Testis (tissue), 2 donors: ENCODE data around the gene SEZ6.

Experiments
- CTCF ChIP-seq, 3 experiments: fragments of 450-650 bp in 2 of 3; fragments of 200-600 bp in 1 of 3; sonication (generic) in 1 of 3; IDR thresholded peaks; one replicate each; pipeline ENCODE4 v1.5.1; 2016 to 2019; ENCODE audit warnings: antibody characterized with exemption in 3 of 3, mild to moderate bottlenecking in 2 of 3, moderate library complexity in 1 of 3
- POLR2A ChIP-seq: fragments of 450-650 bp; IDR thresholded peaks from one replicate; pipeline ENCODE4 v1.6.1; 2017; ENCODE audit warnings: antibody characterized with exemption, mild to moderate bottlenecking, moderate library complexity

DNA sequence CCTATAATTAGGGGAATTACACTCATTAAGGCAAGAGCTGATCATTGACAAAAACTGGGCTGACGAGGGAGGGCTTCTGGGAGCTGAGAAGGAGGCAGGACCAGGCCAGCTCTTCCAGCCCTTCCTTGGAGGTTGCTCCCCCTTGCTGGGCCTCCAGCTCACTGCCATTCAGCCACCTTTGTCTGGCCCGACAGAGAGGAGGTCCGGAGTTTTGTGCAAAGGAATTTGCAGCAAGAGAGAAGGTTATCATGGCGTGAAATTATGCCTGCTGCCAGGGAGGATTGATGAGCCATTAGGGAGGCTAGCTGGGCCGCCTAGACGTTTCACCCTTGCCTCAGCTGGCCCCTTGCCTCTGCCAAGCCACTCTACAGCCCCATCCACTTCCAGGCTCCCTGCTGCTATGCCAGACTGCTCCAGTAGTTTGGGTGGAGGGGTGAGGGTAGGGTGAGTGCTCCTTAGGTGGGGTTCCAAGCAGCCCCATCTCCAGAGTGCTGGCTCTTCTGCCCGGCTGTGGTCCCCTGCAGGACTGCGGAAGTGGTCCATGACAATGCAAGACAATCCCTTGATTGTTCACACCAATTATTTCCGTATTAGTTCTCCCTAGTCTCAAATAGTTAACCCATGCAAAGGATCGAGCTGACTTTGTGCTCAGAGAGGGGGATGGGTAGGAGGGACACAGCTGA, 37.5 kb downstream of the SEZ6 start:
- TF ChIP-seq CTCF (IDR thresholded peaks at IDR 0.05) (no peak), POLR2A (no peak)
